Occipital lobe (tissue), 2 donors: ENCODE measurements around the gene TIMM50. TPM values are rescaled to one million over a fixed set of nuclear protein-coding genes. Genes with fewer than 3 reads are reported as not detected.
"Not testable (repeated sequence)": the region's sequence is repeated elsewhere in the genome, so short reads cannot be mapped to it uniquely, and the experiment has no call there.

ENCODE experiments used
- DNase-seq: peaks from one replicate; lab custom pipeline; 2025; lab: John Stamatoyannopoulos, UW
- total RNA-seq: library from RNA; depleted of rRNA; stranded (reverse); fragments of >200 nt; gene quantifications from one replicate; pipeline ENCODE4 v1.2.3, GENCODE V29; 2014

TIMM50 gene
- total RNA-seq, 1 donor from 2014 or later = 39.6 TPM

- no peak for DNase-seq
These were observed 11.6 kb upstream of the TIMM50 start for GRCh38 chr19:39469036-39469435.

- DNase-seq = no peak
These were observed 11.1 kb upstream of the TIMM50 start for GRCh38 chr19:39469567-39469966.

DNA sequence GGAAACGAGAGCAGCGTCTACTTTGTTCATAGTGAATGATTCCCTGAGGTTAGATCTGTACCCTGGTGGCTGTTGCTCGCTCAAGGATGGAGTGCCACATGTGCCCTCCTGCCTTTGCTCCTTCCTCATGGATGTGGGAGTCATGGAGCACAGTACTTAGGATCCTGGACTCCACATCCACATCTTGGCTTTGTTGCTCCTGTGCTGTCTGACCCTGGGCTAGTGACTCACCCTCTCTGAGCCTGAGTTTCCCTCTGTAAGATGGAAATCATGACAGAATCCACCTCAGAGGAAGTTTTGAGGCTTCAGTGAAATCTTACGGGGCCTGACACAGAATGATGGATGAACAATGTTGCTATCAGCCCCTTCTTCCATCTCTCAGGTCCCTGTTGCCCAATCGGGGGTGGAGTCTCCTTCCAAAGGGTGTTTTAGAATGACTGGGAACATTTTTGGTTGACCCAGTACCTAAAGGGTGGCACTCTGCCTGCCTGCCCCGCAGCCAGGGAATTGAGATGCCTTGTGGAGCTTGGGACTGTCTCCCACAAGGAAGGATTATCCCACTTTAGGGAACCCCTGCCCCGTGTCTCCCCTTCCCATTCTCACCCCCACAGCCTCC lies 9.8 kb upstream of the TIMM50 start:
- DNase-seq = no peak

DNA sequence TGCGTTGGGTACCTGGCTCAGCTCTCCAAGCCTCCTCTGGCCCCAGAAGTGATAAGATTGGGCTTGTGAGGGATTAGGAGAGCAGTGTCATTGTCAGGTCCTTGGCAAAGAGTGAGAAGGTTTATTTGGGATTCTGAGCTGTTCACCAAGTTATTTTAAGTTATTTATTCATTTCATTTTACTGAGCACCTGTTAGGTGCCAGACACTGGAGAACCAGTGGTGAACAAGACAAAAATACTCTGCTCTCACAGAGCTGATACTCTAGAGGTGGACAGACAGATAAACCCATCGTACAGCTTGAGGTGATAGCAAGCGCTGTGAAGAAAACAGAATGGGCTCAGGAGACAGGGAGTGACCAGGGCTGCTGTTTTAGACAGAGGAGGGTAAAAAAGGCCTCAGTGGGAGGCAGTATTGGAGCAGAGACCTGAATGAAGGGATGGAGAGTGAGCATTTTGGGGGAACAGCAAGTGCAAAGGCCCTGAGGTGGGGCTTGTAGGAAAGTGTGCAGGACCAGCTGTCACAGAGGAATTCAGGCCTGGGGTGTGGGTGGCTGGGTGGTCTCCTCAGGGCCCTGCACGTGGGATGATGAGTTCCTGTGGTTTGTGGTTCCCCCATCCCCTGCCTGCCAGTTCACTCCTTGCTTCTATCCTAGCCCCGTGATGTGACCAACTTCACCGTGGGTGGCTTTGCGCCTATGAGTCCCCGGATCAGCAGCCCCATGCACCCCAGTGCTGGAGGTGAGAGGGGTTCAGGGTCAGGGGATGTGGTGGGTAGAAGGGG lies 8.7 kb upstream of the TIMM50 start:
- no peak for DNase-seq

DNA sequence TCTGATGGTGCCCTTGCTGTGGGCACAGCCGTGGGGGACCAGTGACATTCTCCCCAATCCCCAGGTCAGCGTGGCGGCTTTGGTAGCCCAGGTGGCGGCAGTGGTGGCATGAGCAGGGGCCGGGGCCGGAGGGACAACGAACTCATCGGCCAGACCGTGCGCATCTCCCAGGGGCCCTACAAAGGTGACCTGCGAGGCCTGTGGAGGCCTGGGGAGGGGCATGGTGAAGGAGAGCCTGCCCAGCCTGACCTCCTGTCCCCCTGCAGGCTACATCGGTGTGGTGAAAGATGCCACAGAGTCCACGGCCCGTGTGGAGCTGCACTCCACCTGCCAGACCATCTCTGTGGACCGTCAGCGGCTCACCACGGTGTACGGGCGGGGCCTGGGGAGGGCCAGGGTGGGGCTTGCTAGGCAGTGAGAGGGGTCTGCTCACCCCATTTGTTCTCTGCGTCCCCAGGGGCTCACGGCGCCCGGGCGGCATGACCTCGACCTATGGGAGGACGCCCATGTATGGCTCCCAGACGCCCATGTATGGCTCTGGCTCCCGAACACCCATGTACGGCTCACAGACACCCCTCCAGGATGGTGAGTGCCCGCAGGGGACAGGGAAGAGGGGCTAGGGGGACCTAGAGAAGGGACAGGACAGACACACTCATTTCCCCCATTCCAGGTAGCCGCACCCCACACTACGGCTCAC lies 7.7 kb upstream of the TIMM50 start:
- no peak for DNase-seq

- DNase-seq = no peak
These were observed 7.1 kb upstream of the TIMM50 start for GRCh38 chr19:39473443-39473960.

DNA sequence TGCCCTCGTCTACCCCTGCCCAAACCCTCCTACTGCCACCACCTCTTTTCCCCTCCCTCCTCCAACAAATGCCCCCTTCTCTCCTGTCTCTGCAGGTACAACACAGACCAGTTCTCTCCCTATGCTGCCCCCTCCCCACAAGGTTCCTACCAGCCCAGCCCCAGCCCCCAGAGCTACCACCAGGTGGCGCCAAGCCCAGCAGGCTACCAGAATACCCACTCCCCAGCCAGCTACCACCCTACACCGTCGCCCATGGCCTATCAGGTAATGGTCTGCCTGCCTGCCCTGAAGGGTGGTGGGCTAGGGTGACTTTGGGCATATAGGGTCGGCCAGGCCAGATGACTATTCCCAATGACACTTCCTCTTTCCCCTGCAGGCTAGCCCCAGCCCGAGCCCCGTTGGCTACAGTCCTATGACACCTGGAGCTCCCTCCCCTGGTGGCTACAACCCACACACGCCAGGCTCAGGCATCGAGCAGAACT lies 6.5 kb upstream of the TIMM50 start:
- DNase-seq = peak; percentile 20

DNA sequence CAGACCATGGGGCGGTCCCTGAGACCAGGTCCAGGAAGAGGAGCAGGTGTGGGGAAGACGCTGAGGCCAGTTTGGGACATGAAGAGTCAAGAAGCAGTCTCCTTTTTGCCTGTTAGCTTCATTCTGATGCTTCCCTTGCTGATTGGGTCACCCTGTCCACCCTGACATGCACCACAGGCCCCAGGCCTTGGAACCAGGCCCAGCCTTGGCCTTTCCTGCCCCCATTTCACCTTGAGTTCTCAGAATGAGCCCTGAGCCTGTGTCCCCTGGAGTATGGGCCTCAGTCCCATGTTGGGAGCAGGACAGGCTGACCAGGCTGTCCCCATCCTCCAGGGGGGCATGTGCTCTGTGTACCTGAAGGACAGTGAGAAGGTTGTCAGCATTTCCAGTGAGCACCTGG lies 4.9 kb upstream of the TIMM50 start:
- DNase-seq = no peak

GRCh38 chr19:39479319-39479801 lies 1.3 kb upstream of the TIMM50 start:
- DNase-seq = not testable (repeated sequence)

GRCh38 chr19:39479916-39480315 lies 722 bp upstream of the TIMM50 start:
- no peak for DNase-seq

GRCh38 chr19:39481229-39481545 lies 549 bp downstream of the TIMM50 start:
- no peak for DNase-seq

DNA sequence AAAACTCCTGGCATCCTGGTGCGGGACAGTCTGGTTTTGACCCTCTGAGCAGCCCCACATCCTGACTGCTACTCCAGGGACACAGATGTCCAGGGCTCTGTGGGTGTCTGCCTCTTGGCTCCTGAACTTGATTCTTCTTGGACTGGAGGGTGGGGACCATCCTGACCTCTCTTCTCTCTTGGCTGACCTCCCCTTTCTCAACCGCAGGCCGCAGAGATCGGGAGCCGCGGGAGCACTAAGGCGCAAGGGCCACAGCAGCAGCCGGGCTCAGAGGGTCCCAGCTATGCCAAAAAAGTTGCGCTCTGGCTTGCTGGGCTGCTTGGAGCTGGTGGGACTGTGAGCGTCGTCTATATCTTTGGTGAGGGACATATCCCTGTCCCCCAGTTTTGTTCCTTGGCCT lies 1.0 kb downstream of the TIMM50 start:
- DNase-seq = no peak

GRCh38 chr19:39483141-39483540 lies 2.5 kb downstream of the TIMM50 start:
- DNase-seq = no peak

- no peak for DNase-seq
These were observed 9.1 kb downstream of the TIMM50 start for GRCh38 chr19:39489756-39490155.

- no peak for DNase-seq
These were observed 11.6 kb downstream of the TIMM50 start for GRCh38 chr19:39492225-39492624.

GRCh38 chr19:39492788-39493187 lies 12.2 kb downstream of the TIMM50 start:
- DNase-seq = no peak

GRCh38 chr19:39494661-39495060 lies 14.0 kb downstream of the TIMM50 start:
- no peak for DNase-seq

DNA sequence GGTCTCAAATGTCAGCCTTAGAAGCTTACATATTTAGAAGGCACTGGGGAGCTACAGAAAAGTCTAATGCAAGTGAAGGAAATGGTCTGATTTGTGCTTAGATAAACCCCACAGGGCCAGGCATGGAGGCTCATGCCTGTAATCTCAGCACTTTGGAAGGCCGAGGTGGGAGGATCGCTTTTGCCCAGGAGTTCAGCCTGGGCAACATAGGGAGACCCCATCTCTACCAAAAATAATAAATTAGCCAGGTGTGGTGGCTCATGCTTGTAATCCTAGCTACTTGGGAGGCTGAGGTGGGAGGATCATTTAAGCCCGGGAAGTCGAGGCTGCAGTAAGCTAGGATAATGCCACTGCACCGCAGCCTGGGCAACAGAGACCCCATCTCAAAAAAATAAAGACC lies 15.4 kb downstream of the TIMM50 start:
- no peak for DNase-seq

DNA sequence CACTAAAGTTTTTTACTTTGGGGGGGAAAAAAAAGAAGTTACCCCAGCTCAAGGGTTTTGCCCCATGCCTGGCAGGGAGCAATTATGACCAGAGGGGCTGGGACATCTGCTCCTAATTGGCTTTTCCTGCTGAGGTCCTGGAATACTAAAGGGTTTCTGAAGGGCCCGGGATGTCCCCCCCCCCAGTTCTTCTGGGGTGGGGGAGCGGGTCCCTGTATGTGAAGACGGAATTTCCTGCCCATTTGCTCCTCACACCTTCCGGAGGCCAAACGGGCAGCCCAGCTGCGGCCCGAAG lies 17.0 kb downstream of the TIMM50 start:
- no peak for DNase-seq

GRCh38 chr19:39497996-39498797 lies 17.6 kb downstream of the TIMM50 start:
- DNase-seq = no peak

DNA sequence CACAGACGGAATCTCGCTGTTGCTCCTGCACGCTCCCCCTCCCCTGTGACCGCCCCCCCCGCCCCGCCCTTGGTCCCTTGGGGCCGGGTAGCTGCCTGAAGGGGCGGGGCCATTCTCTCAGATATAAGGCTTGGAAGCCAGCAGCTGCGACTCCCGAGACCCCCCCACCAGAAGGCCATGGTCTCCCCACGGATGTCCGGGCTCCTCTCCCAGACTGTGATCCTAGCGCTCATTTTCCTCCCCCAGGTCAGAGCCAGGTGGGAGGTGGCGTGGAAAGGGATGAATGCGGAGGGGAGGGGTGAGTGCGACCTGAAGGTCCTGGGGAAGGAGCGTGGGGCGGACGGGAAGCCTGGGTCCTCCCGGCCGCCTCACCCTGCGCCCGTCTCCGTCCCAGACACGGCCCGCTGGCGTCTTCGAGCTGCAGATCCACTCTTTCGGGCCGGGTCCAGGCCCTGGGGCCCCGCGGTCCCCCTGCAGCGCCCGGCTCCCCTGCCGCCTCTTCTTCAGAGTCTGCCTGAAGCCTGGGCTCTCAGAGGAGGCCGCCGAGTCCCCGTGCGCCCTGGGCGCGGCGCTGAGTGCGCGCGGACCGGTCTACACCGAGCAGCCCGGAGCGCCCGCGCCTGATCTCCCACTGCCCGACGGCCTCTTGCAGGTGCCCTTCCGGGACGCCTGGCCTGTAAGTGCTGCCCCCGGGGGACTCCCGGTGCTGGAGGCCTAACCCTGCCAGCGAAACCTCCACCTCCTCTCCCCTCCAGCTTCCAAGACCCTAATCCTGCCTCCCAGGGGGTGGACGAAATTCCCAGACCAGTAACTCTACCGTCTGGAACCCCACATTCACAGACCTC lies 18.4 kb downstream of the TIMM50 start, which contains the start of gene DLL3:
Gene DLL3 (plus strand): TSS at position 150 of the 845 bp plus-strand sequence. CDS start 28 bp downstream, at position 178.
- DNase-seq = no peak
